GM23338 (cell line): Measurements from ENCODE around the gene THOP1.

Experiments used
- CREB1 ChIP-seq: fragments of 250-450 bp; sonication (Bioruptor Pico); IDR thresholded peaks from 2 replicates; pipeline ENCODE4 v1.5.0; 2020; ENCODE audit warnings: low read depth, mild to moderate bottlenecking, moderate library complexity
- EZH2 ChIP-seq: fragments of 200-600 bp; sonication (generic); IDR thresholded peaks from one replicate; pipeline ENCODE4 v1.8.0; 2017; ENCODE audit warnings: antibody characterized with exemption, mild to moderate bottlenecking, low read depth; ENCODE audit not compliant: unreplicated experiment
- EZH2phosphoT487 ChIP-seq: fragments of 200-600 bp; sonication (generic); IDR thresholded peaks from one replicate; pipeline ENCODE4 v1.8.1; 2018; ENCODE audit warnings: antibody characterized with exemption; ENCODE audit not compliant: unreplicated experiment
- NANOG ChIP-seq: IDR thresholded peaks from 2 replicates; pipeline ENCODE4 v1.6.1; 2016; ENCODE audit warnings: antibody characterized with exemption, borderline replicate concordance
- POLR2AphosphoS5 ChIP-seq: IDR thresholded peaks from 2 replicates; pipeline ENCODE4 v1.6.1; 2016; ENCODE audit warnings: antibody characterized with exemption, low read depth
- REST ChIP-seq: IDR thresholded peaks from one replicate; pipeline ENCODE4 v1.6.1; 2018; ENCODE audit warnings: antibody characterized with exemption; ENCODE audit not compliant: unreplicated experiment
- STAT1 ChIP-seq: IDR thresholded peaks from one replicate; pipeline ENCODE4 v1.6.1; 2016; ENCODE audit warnings: antibody characterized with exemption; ENCODE audit not compliant: unreplicated experiment
- ZNF114 ChIP-seq: fragments of 250-450 bp; sonication (Bioruptor Pico); IDR thresholded peaks from 2 replicates; pipeline ENCODE4 v1.5.0; 2020; ENCODE audit warnings: mild to moderate bottlenecking, moderate library complexity
- TF ChIP-seq, protein P1 (sequence below), 2 experiments: fragments of 200-600 bp in 1 of 2; sonication (generic) in 1 of 2; conservative IDR thresholded peaks; 2 replicates each; pipeline versions ENCODE4 v1.5.1 to v1.6.1; 2016 to 2017; ENCODE audit warnings: antibody characterized with exemption in 2 of 2, low read depth in 2 of 2, mild to moderate bottlenecking in 2 of 2, moderate library complexity in 1 of 2
- TF ChIP-seq, protein P2 (sequence below): IDR thresholded peaks from 2 replicates; pipeline ENCODE4 v1.6.1; 2016; ENCODE audit warnings: antibody characterized with exemption

DNA sequence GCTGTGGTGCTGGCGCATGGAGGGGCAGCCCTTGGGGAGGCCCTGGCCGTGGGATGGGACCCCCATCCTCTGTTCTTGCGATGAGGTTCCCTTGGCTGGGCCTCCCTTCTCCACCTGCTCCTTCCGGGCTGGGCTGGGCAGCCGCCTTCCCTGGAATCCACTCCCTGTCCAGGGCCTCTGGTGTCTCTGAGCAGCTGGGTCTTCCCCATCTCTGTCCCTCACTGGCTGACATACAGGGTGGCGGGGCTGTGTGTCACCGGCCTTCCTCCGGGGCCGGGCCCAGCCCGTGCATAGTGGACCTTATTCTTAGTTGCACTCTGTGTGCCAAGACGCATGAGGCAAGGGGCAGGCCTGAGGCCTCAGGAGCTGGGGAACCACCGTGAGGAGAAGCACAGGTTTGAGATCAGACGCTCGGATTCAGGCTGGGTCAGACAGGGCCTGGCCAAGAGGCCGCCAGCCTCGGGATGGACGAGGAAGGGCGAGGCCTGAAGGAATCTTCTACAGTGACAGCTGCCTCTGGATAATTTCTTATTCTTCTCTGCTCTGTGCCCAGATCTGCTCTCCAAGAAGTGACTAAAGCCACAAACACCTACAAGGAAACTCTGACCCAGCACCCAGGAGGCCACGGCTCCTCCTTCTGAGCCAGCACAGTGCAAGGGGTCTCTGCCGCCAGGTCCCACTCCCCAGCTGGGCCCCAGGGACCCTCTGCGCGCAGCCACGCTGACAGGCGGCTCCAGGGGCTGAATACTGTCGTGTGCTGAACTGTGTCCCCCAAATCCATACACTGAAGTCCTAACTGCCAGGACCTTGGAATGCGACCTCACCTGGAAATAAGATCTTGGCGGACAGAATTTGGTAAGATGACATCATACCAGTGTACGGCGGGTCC lies 13.3 kb upstream of the THOP1 start:
- TF ChIP-seq, protein P1, sequence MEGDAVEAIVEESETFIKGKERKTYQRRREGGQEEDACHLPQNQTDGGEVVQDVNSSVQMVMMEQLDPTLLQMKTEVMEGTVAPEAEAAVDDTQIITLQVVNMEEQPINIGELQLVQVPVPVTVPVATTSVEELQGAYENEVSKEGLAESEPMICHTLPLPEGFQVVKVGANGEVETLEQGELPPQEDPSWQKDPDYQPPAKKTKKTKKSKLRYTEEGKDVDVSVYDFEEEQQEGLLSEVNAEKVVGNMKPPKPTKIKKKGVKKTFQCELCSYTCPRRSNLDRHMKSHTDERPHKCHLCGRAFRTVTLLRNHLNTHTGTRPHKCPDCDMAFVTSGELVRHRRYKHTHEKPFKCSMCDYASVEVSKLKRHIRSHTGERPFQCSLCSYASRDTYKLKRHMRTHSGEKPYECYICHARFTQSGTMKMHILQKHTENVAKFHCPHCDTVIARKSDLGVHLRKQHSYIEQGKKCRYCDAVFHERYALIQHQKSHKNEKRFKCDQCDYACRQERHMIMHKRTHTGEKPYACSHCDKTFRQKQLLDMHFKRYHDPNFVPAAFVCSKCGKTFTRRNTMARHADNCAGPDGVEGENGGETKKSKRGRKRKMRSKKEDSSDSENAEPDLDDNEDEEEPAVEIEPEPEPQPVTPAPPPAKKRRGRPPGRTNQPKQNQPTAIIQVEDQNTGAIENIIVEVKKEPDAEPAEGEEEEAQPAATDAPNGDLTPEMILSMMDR (conservative IDR thresholded peaks at IDR 0.05; ENCODE audit: low read depth in 2 of 2): no peak
- TF ChIP-seq REST: no peak
- no peak for TF ChIP-seq STAT1
- no peak for TF ChIP-seq EZH2phosphoT487
- TF ChIP-seq EZH2: no peak
- no peak for TF ChIP-seq POLR2AphosphoS5
- no peak for TF ChIP-seq NANOG
- no peak for TF ChIP-seq CREB1 (CRISPR knock-in tag)
- TF ChIP-seq, protein P2, sequence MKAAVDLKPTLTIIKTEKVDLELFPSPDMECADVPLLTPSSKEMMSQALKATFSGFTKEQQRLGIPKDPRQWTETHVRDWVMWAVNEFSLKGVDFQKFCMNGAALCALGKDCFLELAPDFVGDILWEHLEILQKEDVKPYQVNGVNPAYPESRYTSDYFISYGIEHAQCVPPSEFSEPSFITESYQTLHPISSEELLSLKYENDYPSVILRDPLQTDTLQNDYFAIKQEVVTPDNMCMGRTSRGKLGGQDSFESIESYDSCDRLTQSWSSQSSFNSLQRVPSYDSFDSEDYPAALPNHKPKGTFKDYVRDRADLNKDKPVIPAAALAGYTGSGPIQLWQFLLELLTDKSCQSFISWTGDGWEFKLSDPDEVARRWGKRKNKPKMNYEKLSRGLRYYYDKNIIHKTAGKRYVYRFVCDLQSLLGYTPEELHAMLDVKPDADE: no peak
- no peak for TF ChIP-seq ZNF114 (CRISPR knock-in tag)
